ENCODE data around the gene GATC. TPM values are rescaled to one million over a fixed set of nuclear protein-coding genes. Genes with fewer than 3 reads are reported as not detected.

Gene GATC
- total and polyA plus RNA-seq, 10 of the 15 experiments (the other 5 are each of a cell fraction or from before 2014, with no cell fraction given) = 5.1 to 40.3 (median 22.9) TPM

DNA sequence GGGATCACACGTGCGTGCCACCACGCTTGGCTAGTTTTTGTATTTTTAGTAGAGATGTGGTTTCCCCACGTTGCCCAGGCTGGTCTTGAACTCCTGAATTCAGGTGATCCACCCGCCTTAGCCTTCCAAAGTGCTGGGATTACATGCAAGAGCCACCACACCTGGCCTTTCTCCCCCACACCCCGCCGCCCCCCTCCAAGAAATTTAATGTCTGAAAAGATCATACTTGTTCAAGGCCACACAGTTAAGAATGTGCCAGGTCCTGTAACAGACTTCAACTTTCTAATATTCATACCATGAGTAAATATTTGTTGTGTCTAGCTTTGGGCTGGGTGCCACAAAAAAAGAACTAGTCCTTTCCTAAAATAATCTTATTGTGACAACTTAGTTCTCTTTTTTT, 9.1 kb downstream of the GATC start (continued):
- TF ChIP-seq, protein P1, sequence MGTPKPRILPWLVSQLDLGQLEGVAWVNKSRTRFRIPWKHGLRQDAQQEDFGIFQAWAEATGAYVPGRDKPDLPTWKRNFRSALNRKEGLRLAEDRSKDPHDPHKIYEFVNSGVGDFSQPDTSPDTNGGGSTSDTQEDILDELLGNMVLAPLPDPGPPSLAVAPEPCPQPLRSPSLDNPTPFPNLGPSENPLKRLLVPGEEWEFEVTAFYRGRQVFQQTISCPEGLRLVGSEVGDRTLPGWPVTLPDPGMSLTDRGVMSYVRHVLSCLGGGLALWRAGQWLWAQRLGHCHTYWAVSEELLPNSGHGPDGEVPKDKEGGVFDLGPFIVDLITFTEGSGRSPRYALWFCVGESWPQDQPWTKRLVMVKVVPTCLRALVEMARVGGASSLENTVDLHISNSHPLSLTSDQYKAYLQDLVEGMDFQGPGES (IDR thresholded peaks at IDR 0.05) = no peak
- TF ChIP-seq SREBF2 (IDR thresholded peaks at IDR 0.05; ENCODE audit: low read length) (no peak), NFYA (IDR thresholded peaks at IDR 0.05; ENCODE audit: borderline replicate concordance, low read depth, low read length) (no peak), MTA2 (IDR thresholded peaks at IDR 0.05; ENCODE audit: low read depth) (no peak), LARP7 (IDR thresholded peaks at IDR 0.05) (no peak), EZH2 (IDR thresholded peaks at IDR 0.05; ENCODE audit: borderline replicate concordance, control insufficient read depth, low read depth, low read length) (no peak), JUND (IDR thresholded peaks at IDR 0.05; ENCODE audit: low read depth, low read length) (no peak)

DNA sequence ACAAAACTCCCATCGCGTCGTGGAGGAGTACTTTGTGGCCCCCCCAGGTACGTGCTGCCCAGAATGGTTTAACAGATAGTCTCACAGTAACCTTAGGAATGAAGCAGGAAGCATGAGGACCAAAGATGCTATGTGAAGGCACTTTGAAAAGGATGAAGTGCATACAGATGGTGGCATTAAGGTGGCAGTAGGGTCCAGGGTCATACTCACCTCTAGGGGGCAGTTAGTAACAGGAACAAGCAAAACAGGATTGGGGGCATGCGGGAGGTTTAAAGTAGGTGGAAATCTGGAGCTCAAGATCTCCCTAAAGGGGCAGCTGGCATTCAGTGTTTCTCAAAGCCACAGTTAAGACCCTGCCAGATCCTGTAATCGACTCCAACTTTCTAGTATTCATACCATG, 10.9 kb downstream of the GATC start:
- H3K27ac ChIP-seq (ENCODE audit: control insufficient read depth, insufficient read depth) = no peak overlapping the region
- RAD21 ChIA-PET (ENCODE audit: unreplicated experiment) = interaction anchor here (1.0 kb wide), 1 partner anchor 39 kb away, joined by 3 read pairs; the partner anchor contains the start of gene DYNLL1
- H3K79me2 ChIP-seq (ENCODE audit: control insufficient read depth, insufficient read depth, low read length) = no peaks in the 10 kb centered on the region
- BruUV-seq (replicated peaks) = no TSS peak
- no peaks in the 10 kb centered on the region for H3K4me1 ChIP-seq (ENCODE audit: control insufficient read depth, insufficient read depth, low read length)
- H3K4me2 ChIP-seq (ENCODE audit: control insufficient read depth, insufficient read depth) = no peak overlapping the region
- SMC1A ChIA-PET (ENCODE audit: uncharacterized antibody, unreplicated experiment) = interaction anchor here (0.6 to 2.4 kb wide), 6 partner anchors 11 to 681 kb away, joined by 3 to 5 read pairs (median 3); no protein-coding TSS in a partner anchor
- CTCF ChIA-PET = interaction anchor here (1.0 to 1.9 kb wide), 4 partner anchors 9 to 18 kb away, joined by 3 to 13 read pairs (median 6); partner anchors contain the start of gene SRSF9
- H3K4me3 ChIP-seq = no peak overlapping the region
- H3K27me3 ChIP-seq (replicated peaks in 1 of 2; ENCODE audit: control insufficient read depth in 2 of 2, insufficient read depth in 2 of 2, low read length in 1 of 2) = no peaks in the 10 kb centered on the region
- POLR2A ChIA-PET = interaction anchor here (0.7 to 1.4 kb wide), 2 partner anchors 10 to 12 kb away, joined by 4 read pairs; no protein-coding TSS in a partner anchor
- in situ Hi-C loops (cut with MboI) = no loop called here
- no peaks in the 10 kb centered on the region for H4K20me1 ChIP-seq (ENCODE audit: control insufficient read depth, insufficient read depth)
- H3K9ac ChIP-seq (ENCODE audit: control insufficient read depth, insufficient read depth, low read length) = no peak overlapping the region
- intact Hi-C loops (cut with micrococcal nuclease; ENCODE audit: unreplicated experiment) = no loop called here
- H3K36me3 ChIP-seq (ENCODE audit: control insufficient read depth in 2 of 2, insufficient read depth in 2 of 2, low read length in 1 of 2) = peaks cover 20 to 43% of the 10 kb centered on the region in 2 experiments
- no peaks in the 10 kb centered on the region for H3K9me3 ChIP-seq (replicated peaks; ENCODE audit: control insufficient read depth, insufficient read depth, low read length)
- 100% methylated on average over 6 of the region's 6 CpGs for WGBS (ENCODE audit: insufficient coverage, insufficient replicate concordance, low lambda C conversion rate, missing lambda C conversion rate)
- ATAC-seq (peak; percentile 60), FAIRE-seq (no peak), DNase-seq (ENCODE audit: low read depth, low spot score) (no peak)
- no peak overlapping the region for H2AFZ ChIP-seq (ENCODE audit: control insufficient read depth, low read depth, low read length)
- TF ChIP-seq MEF2B (IDR thresholded peaks at IDR 0.05; ENCODE audit: partially characterized antibody, poor library complexity, severe bottlenecking) (no peak), FOXM1 (IDR thresholded peaks at IDR 0.05; ENCODE audit: low read depth, low read length) (no peak), NR2C2 (IDR thresholded peaks at IDR 0.05; ENCODE audit: borderline replicate concordance, control insufficient read depth, insufficient read length, low read depth) (no peak), RAD21 (IDR thresholded peaks at IDR 0.05; ENCODE audit: insufficient read depth, low read depth, low read length) (0 out of 2 replicates have a peak, but pooled peaks have one; percentile 18), PAX8 (IDR thresholded peaks at IDR 0.05) (no peak), POLR2AphosphoS5 (IDR thresholded peaks at IDR 0.05; ENCODE audit: low read length) (0 out of 2 replicates have a peak, but pooled peaks have one; percentile 25), HDGF (IDR thresholded peaks at IDR 0.05) (no peak), ZZZ3 (IDR thresholded peaks at IDR 0.05; ENCODE audit: control insufficient read depth, insufficient read length, low read depth) (no peak)
- TF ChIP-seq, protein P2, sequence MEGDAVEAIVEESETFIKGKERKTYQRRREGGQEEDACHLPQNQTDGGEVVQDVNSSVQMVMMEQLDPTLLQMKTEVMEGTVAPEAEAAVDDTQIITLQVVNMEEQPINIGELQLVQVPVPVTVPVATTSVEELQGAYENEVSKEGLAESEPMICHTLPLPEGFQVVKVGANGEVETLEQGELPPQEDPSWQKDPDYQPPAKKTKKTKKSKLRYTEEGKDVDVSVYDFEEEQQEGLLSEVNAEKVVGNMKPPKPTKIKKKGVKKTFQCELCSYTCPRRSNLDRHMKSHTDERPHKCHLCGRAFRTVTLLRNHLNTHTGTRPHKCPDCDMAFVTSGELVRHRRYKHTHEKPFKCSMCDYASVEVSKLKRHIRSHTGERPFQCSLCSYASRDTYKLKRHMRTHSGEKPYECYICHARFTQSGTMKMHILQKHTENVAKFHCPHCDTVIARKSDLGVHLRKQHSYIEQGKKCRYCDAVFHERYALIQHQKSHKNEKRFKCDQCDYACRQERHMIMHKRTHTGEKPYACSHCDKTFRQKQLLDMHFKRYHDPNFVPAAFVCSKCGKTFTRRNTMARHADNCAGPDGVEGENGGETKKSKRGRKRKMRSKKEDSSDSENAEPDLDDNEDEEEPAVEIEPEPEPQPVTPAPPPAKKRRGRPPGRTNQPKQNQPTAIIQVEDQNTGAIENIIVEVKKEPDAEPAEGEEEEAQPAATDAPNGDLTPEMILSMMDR (IDR thresholded peaks at IDR 0.05 in 2 of 3, conservative IDR thresholded peaks at IDR 0.05 in 1 of 3; ENCODE audit: control insufficient read depth in 2 of 3, extremely low read depth in 1 of 3, insufficient read depth in 1 of 3, low read depth in 3 of 3, low read length in 3 of 3) = peak; percentile 21 to 48 (median 38); a peak in 4 of 6 replicates
- TF ChIP-seq, protein P3, sequence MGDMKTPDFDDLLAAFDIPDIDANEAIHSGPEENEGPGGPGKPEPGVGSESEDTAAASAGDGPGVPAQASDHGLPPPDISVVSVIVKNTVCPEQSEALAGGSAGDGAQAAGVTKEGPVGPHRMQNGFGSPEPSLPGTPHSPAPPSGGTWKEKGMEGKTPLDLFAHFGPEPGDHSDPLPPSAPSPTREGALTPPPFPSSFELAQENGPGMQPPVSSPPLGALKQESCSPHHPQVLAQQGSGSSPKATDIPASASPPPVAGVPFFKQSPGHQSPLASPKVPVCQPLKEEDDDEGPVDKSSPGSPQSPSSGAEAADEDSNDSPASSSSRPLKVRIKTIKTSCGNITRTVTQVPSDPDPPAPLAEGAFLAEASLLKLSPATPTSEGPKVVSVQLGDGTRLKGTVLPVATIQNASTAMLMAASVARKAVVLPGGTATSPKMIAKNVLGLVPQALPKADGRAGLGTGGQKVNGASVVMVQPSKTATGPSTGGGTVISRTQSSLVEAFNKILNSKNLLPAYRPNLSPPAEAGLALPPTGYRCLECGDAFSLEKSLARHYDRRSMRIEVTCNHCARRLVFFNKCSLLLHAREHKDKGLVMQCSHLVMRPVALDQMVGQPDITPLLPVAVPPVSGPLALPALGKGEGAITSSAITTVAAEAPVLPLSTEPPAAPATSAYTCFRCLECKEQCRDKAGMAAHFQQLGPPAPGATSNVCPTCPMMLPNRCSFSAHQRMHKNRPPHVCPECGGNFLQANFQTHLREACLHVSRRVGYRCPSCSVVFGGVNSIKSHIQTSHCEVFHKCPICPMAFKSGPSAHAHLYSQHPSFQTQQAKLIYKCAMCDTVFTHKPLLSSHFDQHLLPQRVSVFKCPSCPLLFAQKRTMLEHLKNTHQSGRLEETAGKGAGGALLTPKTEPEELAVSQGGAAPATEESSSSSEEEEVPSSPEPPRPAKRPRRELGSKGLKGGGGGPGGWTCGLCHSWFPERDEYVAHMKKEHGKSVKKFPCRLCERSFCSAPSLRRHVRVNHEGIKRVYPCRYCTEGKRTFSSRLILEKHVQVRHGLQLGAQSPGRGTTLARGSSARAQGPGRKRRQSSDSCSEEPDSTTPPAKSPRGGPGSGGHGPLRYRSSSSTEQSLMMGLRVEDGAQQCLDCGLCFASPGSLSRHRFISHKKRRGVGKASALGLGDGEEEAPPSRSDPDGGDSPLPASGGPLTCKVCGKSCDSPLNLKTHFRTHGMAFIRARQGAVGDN (IDR thresholded peaks at IDR 0.05) = no peak

Data from GM12878 (cell line).